Stimulated activated CD4-positive, alpha-beta T cell treated with anti-CD3 and anti-CD28 coated beads, Interleukin-1b, Interleukin-23, amount 100 ng/mL, for 1 hour (primary cell): ENCODE measurements around the gene SYDE1.

Experiments
- DNase-seq, 2 donors: peaks; one replicate each; pipeline ENCODE4 v3.0.0-alpha.2; 2020; ENCODE audit warnings: low read depth in 2 of 2

Gene SYDE1

DNA sequence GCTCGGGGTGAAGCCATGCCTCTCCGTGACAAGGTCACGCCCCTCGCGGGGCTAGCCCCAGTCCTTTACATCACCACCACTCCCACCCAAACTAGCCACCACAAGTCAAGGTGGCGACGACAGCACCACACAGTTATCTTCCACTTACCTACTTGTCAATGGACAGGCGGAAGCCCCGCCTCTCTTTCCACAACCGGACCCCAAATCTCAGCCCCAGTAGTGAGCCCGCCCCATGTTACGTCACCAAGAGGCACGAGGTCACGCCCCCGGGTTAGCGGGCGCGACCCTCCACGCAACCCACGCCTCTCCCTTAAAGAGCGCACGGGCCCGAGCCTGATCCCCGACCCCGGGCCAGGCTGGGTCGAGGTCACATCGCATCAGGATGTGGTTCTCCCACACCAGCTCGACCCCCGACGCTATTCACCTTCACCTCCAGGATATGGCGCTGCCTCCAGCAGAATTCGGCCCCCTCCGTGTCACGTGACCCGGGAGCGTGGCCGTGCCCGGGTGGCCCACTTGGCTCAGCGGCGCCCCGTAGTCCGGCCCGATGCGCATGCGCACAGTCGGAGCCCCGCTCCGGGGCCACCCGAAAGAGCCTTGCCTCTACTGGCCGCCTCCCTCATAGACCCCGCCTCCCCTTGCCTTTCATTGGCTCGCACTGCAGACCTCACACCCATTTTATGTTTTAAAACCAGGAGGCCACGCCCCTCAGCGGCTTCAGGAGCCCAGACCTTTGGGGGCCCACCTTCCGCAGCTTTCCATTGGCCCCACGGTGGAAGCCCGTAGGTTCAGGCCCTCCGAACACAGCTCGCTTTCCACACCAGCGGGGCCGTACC lies 18.2 kb downstream of the SYDE1 start:
- DNase-seq = peak; percentile 93

GRCh38 chr19:15126131-15126910 lies 19.1 kb downstream of the SYDE1 start:
- no peak for DNase-seq

GRCh38 chr19:15128162-15128770 lies 21.1 kb downstream of the SYDE1 start:
- DNase-seq = no peak

GRCh38 chr19:15129856-15130585 lies 22.8 kb downstream of the SYDE1 start:
- DNase-seq = no peak

DNA sequence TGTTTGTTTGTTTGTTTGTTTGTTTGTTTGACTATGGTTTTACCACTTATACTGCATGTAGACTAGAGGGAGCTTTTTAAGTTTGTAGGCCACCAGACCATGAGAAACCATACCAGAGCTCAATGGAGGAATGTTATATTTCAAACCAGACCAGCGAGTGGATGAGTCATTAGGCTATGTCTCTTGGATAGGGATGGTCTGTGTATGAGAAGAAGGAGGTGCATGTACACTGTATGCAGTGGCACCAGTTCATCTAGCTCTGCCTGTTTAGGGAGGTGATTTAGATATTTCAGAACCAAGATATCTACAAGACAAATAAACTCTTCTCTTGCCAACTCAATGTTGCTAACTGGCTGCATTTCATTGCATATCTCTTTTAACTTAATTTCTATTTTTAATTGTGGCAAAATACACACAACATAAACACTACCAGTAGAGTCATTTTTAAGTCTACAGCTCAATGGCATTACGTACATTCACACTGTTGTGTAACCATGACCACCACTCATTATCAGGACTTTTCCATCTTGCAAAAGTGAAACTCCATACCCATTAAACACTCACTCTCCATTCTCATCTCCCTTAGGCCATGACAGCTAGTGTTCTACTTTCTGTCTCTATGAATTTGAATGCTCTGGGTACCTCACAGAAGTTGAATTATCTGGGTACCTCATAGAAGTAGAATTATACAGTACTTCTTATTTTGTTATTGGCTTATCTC lies 29.2 kb downstream of the SYDE1 start:
- no peak for DNase-seq

GRCh38 chr19:15137777-15138176 lies 30.6 kb downstream of the SYDE1 start:
- no peak for DNase-seq

DNA sequence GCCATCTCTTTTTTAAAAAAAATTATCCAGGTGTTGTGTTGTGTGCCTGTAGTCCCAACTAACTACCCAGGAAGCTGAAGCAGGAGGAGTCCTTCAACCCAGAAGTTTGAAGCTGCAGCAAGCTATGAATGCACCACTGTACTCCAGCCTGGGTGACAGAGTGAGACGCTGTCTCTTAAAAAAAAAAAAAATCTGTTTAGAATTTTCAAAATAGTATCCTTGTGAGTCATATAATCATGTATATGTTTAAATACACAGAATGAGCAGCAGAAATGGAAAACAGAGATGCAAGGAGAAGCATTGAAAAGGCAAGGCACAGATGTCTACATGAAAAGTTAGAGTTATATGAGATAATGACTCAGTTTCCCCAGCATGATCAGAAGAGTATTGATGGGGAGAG lies 31.2 kb downstream of the SYDE1 start:
- DNase-seq = no peak

DNA sequence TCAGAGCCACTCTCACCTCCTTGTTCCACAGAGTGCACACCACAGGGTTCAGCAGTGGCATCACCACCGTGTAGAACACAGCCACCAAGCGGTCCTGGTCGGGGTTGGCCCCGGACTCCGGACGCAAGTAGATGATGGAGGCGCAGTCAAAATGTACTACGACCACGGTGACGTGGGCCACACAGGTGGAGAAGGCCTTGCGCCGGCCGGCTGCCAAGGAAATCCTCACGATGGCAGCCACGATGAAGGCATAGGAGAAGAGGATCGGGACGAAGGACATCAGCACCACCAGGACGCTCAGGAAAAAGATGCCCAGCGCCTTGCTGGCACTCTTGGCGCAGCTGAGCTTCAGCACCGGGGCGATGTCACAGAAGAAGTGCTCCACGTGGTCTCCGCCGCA lies 33.9 kb downstream of the SYDE1 start:
- DNase-seq = no peak

GRCh38 chr19:15142313-15142712 lies 35.1 kb downstream of the SYDE1 start:
- DNase-seq = no peak

- no peak for DNase-seq
These were observed 36.9 kb downstream of the SYDE1 start for GRCh38 chr19:15144046-15144646.

DNA sequence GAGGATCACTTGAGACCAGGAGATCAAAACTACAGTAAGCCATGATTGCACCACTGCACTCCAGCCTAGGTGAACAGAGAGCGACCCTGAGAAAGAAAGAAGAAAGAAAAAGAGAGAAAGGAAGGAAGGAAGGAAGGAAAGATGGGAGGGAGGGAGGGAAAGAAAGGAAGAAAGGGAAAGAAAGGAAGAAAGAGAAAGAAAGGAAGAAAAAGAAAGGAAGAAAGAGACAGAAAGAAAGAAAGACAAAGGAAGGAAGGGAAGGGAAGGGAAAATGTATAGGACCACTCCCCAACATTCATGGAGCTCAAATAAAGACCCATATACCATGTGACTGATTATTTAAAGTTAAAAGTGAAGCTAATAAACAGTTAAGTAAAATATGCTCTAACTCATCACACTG lies 39.9 kb downstream of the SYDE1 start:
- DNase-seq = no peak

DNA sequence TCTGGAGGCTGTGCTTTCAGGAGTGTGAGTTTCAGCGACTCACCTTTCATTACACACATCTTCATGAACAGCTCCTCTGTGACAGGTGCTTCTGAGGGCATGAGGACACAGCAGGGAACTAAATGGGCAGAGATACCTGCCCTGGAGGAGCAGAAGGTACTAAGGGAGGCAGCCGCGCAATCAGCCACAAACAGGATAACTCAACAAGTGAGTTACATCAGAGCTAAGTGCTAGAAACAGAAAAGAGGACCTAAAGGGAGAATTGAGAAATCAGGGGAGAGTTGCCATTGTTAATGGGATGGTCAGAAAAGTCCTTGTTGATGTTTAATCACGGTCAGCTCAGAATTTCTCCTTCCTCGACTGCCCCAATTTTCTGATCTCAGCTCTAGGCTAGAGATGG lies 42.5 kb downstream of the SYDE1 start:
- DNase-seq = no peak

GRCh38 chr19:15154002-15154612 lies 46.9 kb downstream of the SYDE1 start:
- DNase-seq = no peak

DNA sequence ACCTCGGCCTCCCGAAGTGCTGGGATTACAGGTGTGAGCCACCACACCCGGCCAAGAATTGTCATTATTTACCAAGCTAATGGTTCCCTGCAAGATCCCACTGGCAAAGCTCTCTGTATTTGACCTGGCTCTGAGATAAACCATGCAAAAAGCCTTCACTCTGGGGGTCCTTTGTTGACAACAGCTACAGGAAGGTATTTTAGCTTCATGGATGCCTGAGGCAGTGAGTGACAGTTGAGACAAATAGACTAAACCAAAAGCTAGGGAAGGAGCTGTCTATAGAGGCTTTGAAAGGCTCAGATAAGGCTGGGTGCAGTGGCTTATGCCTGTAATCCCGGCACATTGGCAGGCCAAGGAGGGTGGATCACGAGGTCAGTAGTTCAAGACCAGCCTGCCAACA lies 48.1 kb downstream of the SYDE1 start:
- no peak for DNase-seq

DNA sequence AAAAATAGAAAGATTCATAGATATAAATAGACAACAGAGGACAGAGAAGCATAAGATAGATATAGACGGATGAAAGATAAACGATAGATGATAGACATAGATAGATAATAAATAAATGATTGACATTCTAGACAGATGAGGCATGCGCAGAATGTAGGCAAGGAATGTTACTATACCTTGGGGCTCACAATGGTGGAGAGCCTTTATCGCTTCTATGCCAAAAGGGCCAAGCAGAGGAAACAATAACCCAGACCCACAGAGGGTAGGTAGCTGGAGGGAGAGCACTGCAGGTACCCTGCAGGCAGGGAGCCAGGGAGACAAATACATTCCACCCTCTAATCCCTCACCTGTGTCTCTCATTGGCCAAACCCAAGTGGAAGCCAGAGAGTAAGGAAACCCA lies 49.2 kb downstream of the SYDE1 start:
- no peak for DNase-seq

- DNase-seq = no peak
These were observed 52.0 kb downstream of the SYDE1 start for GRCh38 chr19:15159251-15159650.

GRCh38 chr19:15161028-15161984 lies 54.1 kb downstream of the SYDE1 start:
- DNase-seq = no peak
